Neural cell (in vitro differentiated cells): ENCODE results near the gene C1R. TPM values are rescaled to one million over a fixed set of nuclear protein-coding genes. Genes with fewer than 3 reads are reported as not detected.

Source experiments
- H2AFZ ChIP-seq: fragments of 200-600, 300-800 bp; sonication (generic), shearing (Covaris generic); 2 replicates; pipeline ENCODE4 v1.6.0; 2014; ENCODE audit warnings: low read depth, mild to moderate bottlenecking, antibody characterized with exemption, low read length, moderate library complexity
- H3F3A ChIP-seq: fragments of 200-600 bp; shearing (Covaris generic); 2 replicates; pipeline ENCODE4 v1.6.1; 2016; ENCODE audit warnings: mild to moderate bottlenecking, moderate library complexity, mixed read lengths, antibody characterized with exemption, low read length; ENCODE audit not compliant: insufficient read depth, poor library complexity, severe bottlenecking
- H3K27ac ChIP-seq: fragments of 200-600, 300-800 bp; sonication (generic), shearing (Covaris generic); 2 replicates; pipeline ENCODE4 v1.5.1; 2014; ENCODE audit warnings: mild to moderate bottlenecking, low read length, moderate library complexity
- H3K27me3 ChIP-seq: fragments of 300-800, 200-600 bp; sonication (generic), shearing (Covaris generic); 2 replicates; pipeline ENCODE4 v1.6.0; 2014; ENCODE audit warnings: mild to moderate bottlenecking, low read depth, low read length, moderate library complexity; ENCODE audit not compliant: insufficient read depth
- H3K36me3 ChIP-seq: fragments of 300-800, 200-600 bp; sonication (generic), shearing (Covaris generic); 2 replicates; pipeline ENCODE4 v1.5.1; 2014; ENCODE audit warnings: mild to moderate bottlenecking, antibody characterized with exemption, low read length, moderate library complexity; ENCODE audit not compliant: insufficient read depth
- H3K4me2 ChIP-seq: fragments of 300-800, 200-600 bp; sonication (generic), shearing (Covaris generic); 2 replicates; pipeline ENCODE4 v1.6.0; 2014; ENCODE audit warnings: mild to moderate bottlenecking, low read length
- H3K4me3 ChIP-seq: fragments of 300-800, 200-600 bp; sonication (generic), shearing (Covaris generic); 2 replicates; pipeline ENCODE4 v1.5.1; 2014; ENCODE audit warnings: mild to moderate bottlenecking, low read length, moderate library complexity
- H3K79me2 ChIP-seq: fragments of 200-600 bp; shearing (Covaris generic); replicated peaks from 2 replicates; pipeline ENCODE4 v1.6.0; 2014; ENCODE audit warnings: mild to moderate bottlenecking, low read length, moderate library complexity; ENCODE audit not compliant: insufficient read depth
- H3K9ac ChIP-seq: fragments of 300-800, 200-600 bp; sonication (generic), shearing (Covaris generic); 2 replicates; pipeline ENCODE4 v1.6.1; 2016; ENCODE audit warnings: mild to moderate bottlenecking, low read length, mixed read lengths
- H3K9me2 ChIP-seq: fragments of 200-600 bp; shearing (Covaris generic); 2 replicates; pipeline ENCODE4 v1.6.1; 2016; ENCODE audit warnings: mild to moderate bottlenecking, low read length, mixed read lengths; ENCODE audit not compliant: insufficient read depth
- H3K9me3 ChIP-seq: fragments of 200-600, 300-800 bp; sonication (generic), shearing (Covaris generic); 2 replicates; pipeline ENCODE4 v1.6.1; 2016; ENCODE audit warnings: mild to moderate bottlenecking, mixed run types, low read length, moderate library complexity, mixed read lengths
- H4K20me1 ChIP-seq: fragments of 200-600 bp; shearing (Covaris generic); 2 replicates; pipeline ENCODE4 v1.6.1; 2016; ENCODE audit warnings: mild to moderate bottlenecking, mixed run types; ENCODE audit not compliant: insufficient read depth
- EP300 ChIP-seq: fragments of 450-650 bp; conservative IDR thresholded peaks from 2 replicates; pipeline ENCODE4 v1.6.1; 2014; ENCODE audit warnings: antibody characterized with exemption, mild to moderate bottlenecking, moderate library complexity; ENCODE audit not compliant: poor library complexity, severe bottlenecking
- EZH2 ChIP-seq: fragments of 200-600, 300-800 bp; shearing (Covaris generic), sonication (generic); IDR thresholded peaks from 2 replicates; pipeline ENCODE4 v1.6.1; 2014; ENCODE audit warnings: antibody characterized with exemption, low read length, borderline replicate concordance, mild to moderate bottlenecking; ENCODE audit not compliant: insufficient read depth, poor library complexity, severe bottlenecking
- MXI1 ChIP-seq: fragments of 450-650 bp; conservative IDR thresholded peaks from 2 replicates; pipeline ENCODE4 v1.6.1; 2014; ENCODE audit warnings: antibody characterized with exemption, mild to moderate bottlenecking; ENCODE audit not compliant: poor library complexity, severe bottlenecking
- POLR2AphosphoS5 ChIP-seq: IDR thresholded peaks from 2 replicates; pipeline ENCODE4 v1.6.1; 2012
- RAD21 ChIP-seq: fragments of 450-650 bp; conservative IDR thresholded peaks from 2 replicates; pipeline ENCODE4 v1.6.1; 2014; ENCODE audit warnings: antibody characterized with exemption, mild to moderate bottlenecking, moderate library complexity
- SMC3 ChIP-seq: fragments of 450-650 bp; conservative IDR thresholded peaks from 2 replicates; pipeline ENCODE4 v1.6.1; 2014; ENCODE audit warnings: antibody characterized with exemption, mild to moderate bottlenecking, moderate library complexity; ENCODE audit not compliant: poor library complexity
- TAF1 ChIP-seq: IDR thresholded peaks from 2 replicates; pipeline ENCODE4 v1.6.1; 2012; ENCODE audit warnings: low read depth
- polyA plus RNA-seq: library from polyadenylated mRNA; depleted of rRNA; stranded (reverse); fragments of >200 nt; gene quantifications from 2 replicates; pipeline ENCODE4 v1.2.3, GENCODE V29; 2014
- TF ChIP-seq, protein P1 (sequence below): fragments of 450-650 bp; IDR thresholded peaks from 2 replicates; pipeline ENCODE4 v1.5.1; 2014; ENCODE audit warnings: antibody characterized with exemption, mild to moderate bottlenecking, moderate library complexity; ENCODE audit not compliant: poor library complexity, severe bottlenecking
- TF ChIP-seq, protein P2 (sequence below): IDR thresholded peaks from 2 replicates; pipeline ENCODE4 v1.6.1; 2012; ENCODE audit warnings: borderline replicate concordance

C1R gene
- polyA plus RNA-seq, 1 donor from 2014 or later, result 1.7 TPM

DNA sequence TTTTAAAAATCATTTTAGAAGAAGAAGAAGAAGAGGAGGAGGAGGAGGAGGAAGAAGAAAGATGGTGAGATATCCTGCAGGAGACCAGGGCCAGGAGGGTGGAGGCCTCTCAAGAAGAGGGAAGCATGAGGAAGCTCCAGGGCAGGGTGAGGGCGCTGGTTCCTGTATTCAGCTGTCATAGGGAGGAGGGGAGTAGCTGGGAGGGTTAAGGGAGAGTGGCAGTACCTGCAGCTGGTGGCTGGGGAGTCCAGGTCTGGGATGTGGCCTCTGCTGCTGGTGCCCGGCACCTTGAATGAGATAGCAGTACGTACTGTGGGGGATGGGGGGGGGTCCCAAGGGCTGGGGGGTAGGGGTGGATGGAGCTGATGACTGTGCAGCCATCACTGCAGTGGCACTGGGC, 26.6 kb upstream of the C1R start:
- no peaks in the 10 kb centered on the region for H3F3A ChIP-seq
- H3K4me3 ChIP-seq, result no peak overlapping the region
- H3K27ac ChIP-seq, result no peak overlapping the region
- no peaks in the 10 kb centered on the region for H3K36me3 ChIP-seq
- H4K20me1 ChIP-seq, result no peaks in the 10 kb centered on the region
- H3K27me3 ChIP-seq, result no peaks in the 10 kb centered on the region
- H3K79me2 ChIP-seq, result no peaks in the 10 kb centered on the region
- no peak overlapping the region for H3K9ac ChIP-seq
- no peaks in the 10 kb centered on the region for H3K9me2 ChIP-seq
- no peak overlapping the region for H2AFZ ChIP-seq
- no peaks in the 10 kb centered on the region for H3K9me3 ChIP-seq
- H3K4me2 ChIP-seq, result no peak overlapping the region
- TF ChIP-seq, protein P1, sequence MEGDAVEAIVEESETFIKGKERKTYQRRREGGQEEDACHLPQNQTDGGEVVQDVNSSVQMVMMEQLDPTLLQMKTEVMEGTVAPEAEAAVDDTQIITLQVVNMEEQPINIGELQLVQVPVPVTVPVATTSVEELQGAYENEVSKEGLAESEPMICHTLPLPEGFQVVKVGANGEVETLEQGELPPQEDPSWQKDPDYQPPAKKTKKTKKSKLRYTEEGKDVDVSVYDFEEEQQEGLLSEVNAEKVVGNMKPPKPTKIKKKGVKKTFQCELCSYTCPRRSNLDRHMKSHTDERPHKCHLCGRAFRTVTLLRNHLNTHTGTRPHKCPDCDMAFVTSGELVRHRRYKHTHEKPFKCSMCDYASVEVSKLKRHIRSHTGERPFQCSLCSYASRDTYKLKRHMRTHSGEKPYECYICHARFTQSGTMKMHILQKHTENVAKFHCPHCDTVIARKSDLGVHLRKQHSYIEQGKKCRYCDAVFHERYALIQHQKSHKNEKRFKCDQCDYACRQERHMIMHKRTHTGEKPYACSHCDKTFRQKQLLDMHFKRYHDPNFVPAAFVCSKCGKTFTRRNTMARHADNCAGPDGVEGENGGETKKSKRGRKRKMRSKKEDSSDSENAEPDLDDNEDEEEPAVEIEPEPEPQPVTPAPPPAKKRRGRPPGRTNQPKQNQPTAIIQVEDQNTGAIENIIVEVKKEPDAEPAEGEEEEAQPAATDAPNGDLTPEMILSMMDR, result no peak
- TF ChIP-seq EP300 (no peak), EZH2 (no peak), TAF1 (no peak), POLR2AphosphoS5 (no peak), MXI1 (no peak), SMC3 (no peak), RAD21 (no peak)
- TF ChIP-seq, protein P2, sequence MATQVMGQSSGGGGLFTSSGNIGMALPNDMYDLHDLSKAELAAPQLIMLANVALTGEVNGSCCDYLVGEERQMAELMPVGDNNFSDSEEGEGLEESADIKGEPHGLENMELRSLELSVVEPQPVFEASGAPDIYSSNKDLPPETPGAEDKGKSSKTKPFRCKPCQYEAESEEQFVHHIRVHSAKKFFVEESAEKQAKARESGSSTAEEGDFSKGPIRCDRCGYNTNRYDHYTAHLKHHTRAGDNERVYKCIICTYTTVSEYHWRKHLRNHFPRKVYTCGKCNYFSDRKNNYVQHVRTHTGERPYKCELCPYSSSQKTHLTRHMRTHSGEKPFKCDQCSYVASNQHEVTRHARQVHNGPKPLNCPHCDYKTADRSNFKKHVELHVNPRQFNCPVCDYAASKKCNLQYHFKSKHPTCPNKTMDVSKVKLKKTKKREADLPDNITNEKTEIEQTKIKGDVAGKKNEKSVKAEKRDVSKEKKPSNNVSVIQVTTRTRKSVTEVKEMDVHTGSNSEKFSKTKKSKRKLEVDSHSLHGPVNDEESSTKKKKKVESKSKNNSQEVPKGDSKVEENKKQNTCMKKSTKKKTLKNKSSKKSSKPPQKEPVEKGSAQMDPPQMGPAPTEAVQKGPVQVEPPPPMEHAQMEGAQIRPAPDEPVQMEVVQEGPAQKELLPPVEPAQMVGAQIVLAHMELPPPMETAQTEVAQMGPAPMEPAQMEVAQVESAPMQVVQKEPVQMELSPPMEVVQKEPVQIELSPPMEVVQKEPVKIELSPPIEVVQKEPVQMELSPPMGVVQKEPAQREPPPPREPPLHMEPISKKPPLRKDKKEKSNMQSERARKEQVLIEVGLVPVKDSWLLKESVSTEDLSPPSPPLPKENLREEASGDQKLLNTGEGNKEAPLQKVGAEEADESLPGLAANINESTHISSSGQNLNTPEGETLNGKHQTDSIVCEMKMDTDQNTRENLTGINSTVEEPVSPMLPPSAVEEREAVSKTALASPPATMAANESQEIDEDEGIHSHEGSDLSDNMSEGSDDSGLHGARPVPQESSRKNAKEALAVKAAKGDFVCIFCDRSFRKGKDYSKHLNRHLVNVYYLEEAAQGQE, result no peak

DNA sequence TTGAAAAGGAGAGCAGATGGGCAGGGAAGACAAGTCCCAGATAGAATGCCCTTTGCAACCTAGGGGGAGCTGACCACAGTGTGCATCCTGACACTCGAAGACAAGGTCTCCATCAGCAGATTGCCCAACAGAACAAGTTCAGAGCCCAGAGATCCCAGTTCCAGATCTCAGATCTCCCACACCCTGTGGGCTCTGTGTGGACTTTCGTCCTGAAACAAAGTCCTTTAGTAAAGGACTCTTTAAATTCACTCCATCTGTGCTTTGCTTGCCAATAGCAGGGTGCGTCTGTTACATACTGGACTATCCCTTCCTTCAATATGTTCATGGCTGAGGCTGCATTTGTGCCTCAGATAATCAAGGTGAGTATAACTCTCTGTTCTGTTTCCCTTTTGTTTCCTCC, 25.4 kb upstream of the C1R start:
- no peaks in the 10 kb centered on the region for H3K9me3 ChIP-seq
- TF ChIP-seq, protein P2, result no peak
- H3K4me2 ChIP-seq, result no peak overlapping the region
- no peaks in the 10 kb centered on the region for H3K79me2 ChIP-seq
- no peak overlapping the region for H3K4me3 ChIP-seq
- no peaks in the 10 kb centered on the region for H4K20me1 ChIP-seq
- no peaks in the 10 kb centered on the region for H3K27me3 ChIP-seq
- no peaks in the 10 kb centered on the region for H3F3A ChIP-seq
- H3K9ac ChIP-seq, result no peak overlapping the region
- H3K9me2 ChIP-seq, result no peaks in the 10 kb centered on the region
- H2AFZ ChIP-seq, result no peak overlapping the region
- no peaks in the 10 kb centered on the region for H3K36me3 ChIP-seq
- no peak overlapping the region for H3K27ac ChIP-seq
